GM19463 (cell line): Measurements from ENCODE around the gene PPIF.
A peak's percentile ranks its signal among the peaks of the same experiment; 100 is the strongest.
"Not testable (repeated sequence)": the region's sequence is repeated elsewhere in the genome, so short reads cannot be mapped to it uniquely, and the experiment has no call there.

Experiments used
- ATAC-seq: cut with Tn5 transposase; IDR thresholded peaks from one replicate; pipeline ENCODE4 v1.9.1; 2021; ENCODE audit warnings: mild to moderate bottlenecking, moderate library complexity; ENCODE audit not compliant: unreplicated experiment

The PPIF gene

DNA sequence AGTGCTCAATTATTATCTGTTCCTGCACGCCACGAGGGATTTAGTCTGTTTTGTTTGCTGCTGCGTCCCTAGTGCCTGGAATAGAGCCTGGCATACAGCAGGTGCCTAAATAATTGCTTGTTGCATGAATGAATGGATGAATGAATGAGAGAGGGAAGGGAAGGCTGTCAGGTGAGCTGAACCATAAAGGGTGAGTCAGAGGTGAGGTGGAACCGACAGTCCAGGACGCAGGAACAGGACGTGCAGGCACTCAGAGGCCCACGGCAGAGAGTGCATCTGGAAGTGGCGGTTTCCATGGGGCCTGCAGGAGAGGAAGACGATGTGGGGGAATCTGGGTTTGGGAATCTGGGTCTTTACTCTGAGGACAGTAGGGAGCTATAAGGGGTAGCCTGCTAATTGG is 17.7 kb upstream of the PPIF start:
- no peak for ATAC-seq

- ATAC-seq, result no peak
These were observed 16.0 kb upstream of the PPIF start for GRCh38 chr10:79331226-79331625.

GRCh38 chr10:79331709-79332108 is 15.6 kb upstream of the PPIF start:
- ATAC-seq, result peak; percentile 92

DNA sequence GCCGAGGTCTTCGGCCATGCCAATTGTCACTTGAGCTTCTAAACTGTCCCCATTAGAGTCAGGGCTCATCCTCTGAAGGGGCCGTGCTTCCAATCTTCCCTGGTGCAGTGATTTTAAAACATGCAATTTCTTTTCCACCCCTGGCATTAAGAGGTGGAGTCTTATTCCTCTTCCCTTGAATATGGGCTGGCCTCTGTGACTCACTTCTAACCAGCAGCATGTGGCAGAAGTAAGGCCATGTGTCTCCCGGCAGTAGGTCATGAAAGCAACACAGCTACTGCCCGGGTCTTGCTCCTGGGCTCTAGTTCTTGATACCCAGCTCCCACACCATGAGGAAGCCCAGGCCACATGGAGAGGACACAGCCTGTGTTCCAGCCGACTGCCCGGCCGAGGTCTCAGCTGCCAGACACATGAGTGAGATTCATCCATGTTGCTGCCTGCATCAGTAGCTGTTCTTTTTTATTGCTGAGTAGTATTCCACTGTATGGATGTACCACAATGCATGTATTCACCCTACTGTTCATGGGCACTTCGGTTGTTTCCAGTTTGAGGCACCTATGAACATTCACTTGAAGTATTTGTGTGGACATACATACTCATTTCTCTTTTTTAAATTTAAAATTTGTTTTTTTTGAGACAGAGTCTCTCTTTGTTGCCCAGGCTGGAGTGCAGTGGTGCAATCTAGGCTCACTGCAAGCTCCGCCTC is 14.5 kb upstream of the PPIF start:
- not testable (repeated sequence) for ATAC-seq

DNA sequence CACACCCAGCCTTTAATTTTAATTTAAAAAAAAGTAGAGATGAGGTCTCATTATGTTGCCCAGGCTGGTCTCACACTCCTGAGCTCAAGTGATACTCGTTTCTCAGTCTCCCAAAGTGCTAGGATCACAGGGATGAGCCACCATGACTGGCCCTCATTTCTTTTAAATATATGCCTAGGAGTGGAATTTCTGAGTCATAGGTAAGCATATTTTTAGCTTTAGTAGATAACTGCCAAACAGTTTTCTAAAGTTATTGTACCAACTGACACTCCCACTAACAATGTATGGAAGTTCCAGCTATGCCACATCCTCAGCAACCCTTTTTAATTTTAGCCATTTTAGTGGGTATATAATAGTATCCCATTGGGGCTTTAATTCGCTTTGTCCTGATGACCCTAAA is 13.8 kb upstream of the PPIF start:
- ATAC-seq, result no peak

GRCh38 chr10:79334573-79334972 is 12.7 kb upstream of the PPIF start:
- no peak for ATAC-seq

GRCh38 chr10:79335094-79335469 is 12.2 kb upstream of the PPIF start:
- no peak for ATAC-seq

GRCh38 chr10:79335470-79336235 is 11.6 kb upstream of the PPIF start:
- ATAC-seq, result no peak

- ATAC-seq, result no peak
These were observed 11.0 kb upstream of the PPIF start for GRCh38 chr10:79336276-79336675.

DNA sequence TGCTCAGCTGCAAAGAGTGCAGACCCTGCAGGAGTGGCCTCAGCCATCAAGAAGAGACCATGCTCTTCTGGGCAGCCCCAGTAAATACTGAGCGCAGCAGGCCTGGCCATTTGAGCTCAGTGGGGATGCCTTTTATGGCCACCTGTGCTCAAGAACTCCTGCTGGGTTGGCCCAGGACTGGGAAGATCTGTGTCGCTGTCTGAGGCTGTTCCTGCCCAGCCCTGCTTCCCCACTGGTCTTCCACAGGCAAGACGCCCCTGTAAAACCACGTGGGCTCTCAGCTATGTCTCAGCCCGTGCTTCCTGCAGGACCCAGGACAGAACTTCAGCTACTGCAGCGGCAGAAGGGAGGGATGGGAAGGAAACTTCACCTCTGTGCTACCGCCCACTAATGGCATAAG is 10.5 kb upstream of the PPIF start:
- ATAC-seq, result no peak

- ATAC-seq, result not testable (repeated sequence)
These were observed 9.3 kb upstream of the PPIF start for GRCh38 chr10:79337783-79338469.

DNA sequence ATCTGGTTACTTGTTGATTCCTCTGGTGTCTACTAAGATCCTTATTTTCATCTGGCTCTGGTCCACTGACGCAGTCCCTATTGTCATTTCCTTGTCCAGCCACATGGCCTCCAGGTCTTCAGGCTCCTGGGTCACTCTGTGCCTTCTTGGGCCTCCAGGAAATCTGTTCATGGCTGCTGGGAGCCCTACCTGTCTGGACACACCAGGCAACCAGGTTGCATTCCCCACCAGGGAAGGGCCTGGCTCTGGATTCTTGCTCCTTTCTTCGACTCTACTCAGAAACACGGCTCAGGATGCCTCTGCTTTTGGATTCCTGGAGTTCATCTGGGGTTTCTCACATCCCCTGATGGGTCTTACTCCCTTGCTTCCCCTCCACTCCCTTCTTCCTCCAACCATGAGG is 8.0 kb upstream of the PPIF start:
- no peak for ATAC-seq

GRCh38 chr10:79340646-79341244 is 6.5 kb upstream of the PPIF start:
- ATAC-seq, result no peak

DNA sequence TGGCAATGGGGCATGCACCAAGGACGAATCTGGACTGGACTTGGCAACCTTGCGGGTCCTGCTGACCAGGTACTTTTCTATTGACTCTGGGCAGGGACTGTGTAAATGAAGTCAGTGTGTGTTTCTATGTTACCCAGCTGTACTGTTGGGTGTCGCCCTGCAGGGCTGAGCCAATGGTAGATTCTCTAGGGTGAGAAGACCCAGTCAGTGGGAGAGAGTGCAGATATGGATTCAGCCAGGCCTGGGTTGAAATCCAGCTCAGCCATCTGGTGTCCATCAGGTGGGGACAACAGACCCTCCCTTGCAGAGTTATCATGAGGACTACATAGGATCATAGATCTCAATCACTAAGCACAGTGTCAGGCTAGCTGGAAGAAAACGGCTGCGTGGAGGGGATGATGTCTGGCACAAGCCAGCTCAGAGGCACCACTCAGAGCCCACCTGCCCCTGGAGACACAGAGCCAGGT is 4.9 kb upstream of the PPIF start:
- no peak for ATAC-seq

DNA sequence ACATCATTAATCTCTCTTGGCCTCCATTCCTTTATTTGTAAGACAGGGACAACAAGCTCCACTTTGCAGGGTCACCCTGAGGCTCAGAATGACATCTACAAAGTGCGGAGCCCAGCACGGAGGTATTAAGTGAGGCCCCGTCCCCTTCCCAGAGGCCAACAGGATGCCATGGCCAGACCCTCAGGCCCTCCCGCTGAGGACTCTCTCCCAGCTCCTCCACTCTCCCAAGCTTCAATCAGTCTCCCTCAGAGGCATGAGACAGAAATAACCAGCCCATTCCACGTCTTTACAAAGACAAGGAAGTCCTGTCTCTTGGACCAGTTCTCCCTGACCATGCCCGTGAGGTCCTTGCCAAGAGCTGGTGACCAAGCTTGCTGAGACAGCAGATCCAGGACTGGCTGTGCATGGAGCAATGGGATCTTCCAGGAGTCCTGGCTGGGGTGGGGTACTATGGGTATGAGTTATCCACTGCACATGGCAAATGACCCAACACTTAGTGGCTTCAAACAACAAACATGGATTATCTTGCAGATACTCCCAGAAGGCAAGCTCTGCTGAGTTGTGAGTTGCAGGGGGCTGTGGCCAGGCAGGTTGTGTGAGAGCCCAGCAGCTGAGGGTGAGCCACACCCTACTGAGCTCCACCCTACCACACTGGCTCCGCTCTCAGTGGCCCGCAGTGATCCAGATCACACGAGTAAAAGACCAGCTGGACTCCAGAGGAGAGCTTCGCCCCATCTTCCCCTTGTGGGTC is 4.3 kb upstream of the PPIF start:
- no peak for ATAC-seq

DNA sequence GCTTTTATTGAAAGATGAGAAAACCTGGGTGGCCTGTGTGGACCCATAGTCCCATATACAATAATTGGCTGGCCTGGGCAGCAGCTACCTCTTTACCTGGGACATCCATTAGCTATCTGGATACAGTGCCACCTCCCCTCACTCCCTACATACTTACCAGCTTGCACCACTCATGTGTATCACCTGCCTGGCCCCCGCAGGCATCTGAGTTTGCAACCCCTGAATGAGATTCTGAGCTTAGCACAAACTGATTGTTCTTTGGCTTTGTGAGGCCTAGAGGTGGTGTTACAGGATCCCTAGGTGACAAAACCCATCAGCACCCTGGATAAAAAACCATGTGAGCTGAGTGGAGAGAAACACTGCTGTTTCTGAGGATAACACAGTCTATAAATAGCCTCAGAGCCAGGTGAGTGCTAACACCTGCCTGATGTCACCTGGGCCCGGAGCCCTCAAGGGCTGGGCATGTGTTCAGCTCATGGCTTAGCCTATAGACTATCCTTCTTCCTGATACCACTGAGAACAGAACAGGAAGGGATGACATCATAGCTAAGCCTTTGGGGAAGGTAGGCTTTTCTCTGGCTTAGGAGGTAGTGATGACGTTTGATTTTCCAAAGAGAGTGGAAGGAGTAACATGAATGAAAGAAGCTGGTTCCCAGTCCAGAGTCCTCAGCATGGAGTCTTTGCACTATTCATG is 2.6 kb upstream of the PPIF start:
- no peak for ATAC-seq

DNA sequence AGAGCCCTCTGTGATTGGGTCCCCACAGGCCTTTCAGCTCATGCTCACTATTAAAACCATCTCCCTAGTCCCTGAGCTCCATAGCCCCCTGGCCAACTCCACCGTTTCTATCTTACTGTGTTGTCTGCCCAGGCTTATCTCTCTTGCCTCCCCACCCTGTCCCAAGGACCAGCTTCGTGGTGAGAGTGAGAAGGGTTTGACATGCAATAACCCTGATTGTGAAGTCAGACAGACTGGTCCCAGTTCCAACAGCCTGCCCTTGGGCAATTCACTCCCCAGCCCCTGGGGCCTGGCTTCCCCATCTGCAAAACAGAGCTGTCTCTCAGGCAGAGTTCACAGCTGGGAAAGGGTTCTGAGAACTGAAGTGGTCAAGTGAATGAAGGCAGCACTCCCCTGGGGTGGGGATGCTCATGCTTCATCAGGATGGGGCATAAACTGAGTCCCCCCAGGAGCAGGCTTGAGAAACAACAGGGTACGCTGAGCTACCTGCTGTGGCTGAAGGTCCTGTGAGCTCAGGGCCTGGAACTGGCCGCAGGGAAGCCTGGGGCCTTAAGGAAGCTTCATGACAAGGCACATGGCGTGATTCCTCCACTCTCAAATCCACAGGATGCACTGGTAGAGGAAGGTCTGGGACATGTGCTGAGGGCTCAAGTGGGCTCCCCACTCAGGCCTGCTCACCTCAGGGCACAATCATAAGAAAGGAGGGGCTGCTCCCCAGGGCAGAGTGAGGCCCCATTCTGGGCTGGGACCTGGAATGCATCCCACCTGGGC is 1.8 kb upstream of the PPIF start:
- ATAC-seq, result no peak

GRCh38 chr10:79346012-79346340 is 1.3 kb upstream of the PPIF start:
- no peak for ATAC-seq

- ATAC-seq, result no peak
These were observed 662 bp upstream of the PPIF start for GRCh38 chr10:79346388-79347225.
